ENCODE results near the gene PRMT5. TPM values are rescaled to one million over a fixed set of nuclear protein-coding genes. Genes with fewer than 3 reads are reported as not detected.

Gene PRMT5
- total and polyA plus RNA-seq, 2 donors (not counting 3 experiments of a cell fraction or from before 2014, with no cell fraction given), result 73.1 to 197 TPM

GRCh38 chr14:22871224-22872032 is 57.7 kb downstream of the PRMT5 start, which contains the start of gene LRP10:
TSS of gene LRP10 (plus strand) at chr14:22871740. CDS start at chr14:22872304, 564 bp downstream.
- no peaks in the 10 kb centered on the region for H3K9me1 ChIP-seq (replicated peaks; ENCODE audit: control insufficient read depth, extremely low read depth, insufficient read depth, low read length)
- H3K4me2 ChIP-seq (ENCODE audit: insufficient read depth, low read length), result peak within 1 kb of the TSS; percentile 97
- intact Hi-C loops (cut with micrococcal nuclease), result loop anchor here (1.0 kb wide), 5 partner anchors 13 to 314 kb away; partner anchors contain the start of gene DAD1
- dilution Hi-C loops (cut with MboI; ENCODE audit: extremely low pct_ligation_motif_present, low sequenced_read_pairs), result no loop called here
- H2AFZ ChIP-seq (ENCODE audit: low read depth, low read length), result peak within 1 kb of the TSS; percentile 97
- CTCF ChIA-PET, result interaction anchor here (0.7 to 4.7 kb wide), 22 partner anchors 10 to 316 kb away, joined by 3 to 75 read pairs (median 6); partner anchors contain the start of genes MMP14 and RBM23
- DNase-seq (ENCODE audit: low read depth, low spot score) (peak; percentile 90), FAIRE-seq (peak; percentile 87)
- H3K27ac ChIP-seq (ENCODE audit: insufficient read depth, low read depth, low read length), result peak within 1 kb of the TSS; percentile 89
- H3K27me3 ChIP-seq (ENCODE audit: control insufficient read depth in 2 of 2, insufficient read depth in 2 of 2, low read length in 2 of 2), result no peaks in the 10 kb centered on the region
- peaks cover 18% of the 10 kb centered on the region for H3K4me1 ChIP-seq (ENCODE audit: control insufficient read depth, extremely low read depth, insufficient read depth, low read length)
- peaks cover 13 to 23% of the 10 kb centered on the region in 2 experiments for H3K36me3 ChIP-seq (ENCODE audit: control insufficient read depth in 2 of 2, extremely low read depth in 1 of 2, insufficient read depth in 2 of 2, low read length in 2 of 2)
- peaks cover 15% of the 10 kb centered on the region for H3K79me2 ChIP-seq (ENCODE audit: control insufficient read depth, insufficient read depth, low read length)
- POLR2A ChIA-PET, result interaction anchor here (0.5 kb wide), 1 partner anchor 18 kb away, joined by 3 read pairs; no protein-coding TSS in a partner anchor
- H3K9ac ChIP-seq (replicated peaks; ENCODE audit: extremely low read depth, insufficient read depth, low read length), result peak within 1 kb of the TSS; percentile 93
- H4K20me1 ChIP-seq (replicated peaks; ENCODE audit: control insufficient read depth, extremely low read depth, insufficient read depth, low read length), result no peaks in the 10 kb centered on the region
- no peaks in the 10 kb centered on the region for H3K9me3 ChIP-seq (replicated peaks; ENCODE audit: control insufficient read depth, insufficient read depth, low read length)
- TF ChIP-seq POLR2AphosphoS5 (IDR thresholded peaks at IDR 0.05; ENCODE audit: insufficient read depth, low read depth, low read length) (peak; percentile 74), MYC (IDR thresholded peaks at IDR 0.05; ENCODE audit: low read depth, low read length) (no peak), CTCF (IDR thresholded peaks at IDR 0.05; ENCODE audit: extremely low read depth in 1 of 2, insufficient read depth in 1 of 2, low read depth in 1 of 2, low read length in 2 of 2) (peak in 1 of 2 donors; percentile 0), POLR2A (IDR thresholded peaks at IDR 0.05; ENCODE audit: low read depth, low read length) (peak; percentile 64)
- H3K4me3 ChIP-seq (replicated peaks in 1 of 3; ENCODE audit: insufficient read depth in 1 of 3, low read depth in 1 of 3, low read length in 3 of 3), result peak within 1 kb of the TSS; percentile 68 to 78 (median 76)
- BruUV-seq (replicated peaks), result TSS peak; percentile 73

Measured in endothelial cell of umbilical vein (primary cell).